Memory B cell (primary cell): ENCODE results near the gene ACY1.
A peak's percentile ranks its signal among the peaks of the same experiment; 100 is the strongest.
"Not testable (repeated sequence)": the region's sequence is repeated elsewhere in the genome, so short reads cannot be mapped to it uniquely, and the experiment has no call there.

Experiments
- ATAC-seq: fragments of 150-1000 bp; cut with Tn5 transposase; 2 replicates; pipeline ENCODE4 v1.10.0; 2021; ENCODE audit warnings: low read depth, mild to moderate bottlenecking, moderate library complexity
- DNase-seq, 2 donors: peaks; one replicate each; pipeline ENCODE4 v3.0.0; 2022; ENCODE audit warnings: low spot score in 2 of 2
- H3K27ac Mint-ChIP-seq: one replicate; pipeline ENCODE4 v1.8.0; 2022; ENCODE audit warnings: mild to moderate bottlenecking, moderate library complexity, mixed read lengths
- H3K27me3 Mint-ChIP-seq: one replicate; pipeline ENCODE4 v1.8.0; 2022; ENCODE audit warnings: mixed read lengths
- H3K36me3 Mint-ChIP-seq: one replicate; pipeline ENCODE4 v1.8.0; 2022; ENCODE audit warnings: mild to moderate bottlenecking, mixed read lengths
- H3K4me1 Mint-ChIP-seq: one replicate; pipeline ENCODE4 v1.8.0; 2022; ENCODE audit warnings: mixed read lengths
- H3K4me3 Mint-ChIP-seq: one replicate; pipeline ENCODE4 v1.8.0; 2022; ENCODE audit warnings: mild to moderate bottlenecking, moderate library complexity, mixed read lengths
- H3K9me3 Mint-ChIP-seq: one replicate; pipeline ENCODE4 v1.8.0; 2022; ENCODE audit warnings: mixed read lengths

The ACY1 gene

GRCh38 chr3:51977446-51978142 is 5.7 kb upstream of the ACY1 start:
- Mint-ChIP-seq H3K9me3 (no peaks in the 10 kb centered on the region), H3K4me1 (peaks cover 24% of the 10 kb centered on the region), H3K27ac (peak overlapping the region; percentile 1), H3K36me3 (no peaks in the 10 kb centered on the region), H3K27me3 (no peaks in the 10 kb centered on the region), H3K4me3 (no peak overlapping the region)
- no peak for DNase-seq
- ATAC-seq = no peak

DNA sequence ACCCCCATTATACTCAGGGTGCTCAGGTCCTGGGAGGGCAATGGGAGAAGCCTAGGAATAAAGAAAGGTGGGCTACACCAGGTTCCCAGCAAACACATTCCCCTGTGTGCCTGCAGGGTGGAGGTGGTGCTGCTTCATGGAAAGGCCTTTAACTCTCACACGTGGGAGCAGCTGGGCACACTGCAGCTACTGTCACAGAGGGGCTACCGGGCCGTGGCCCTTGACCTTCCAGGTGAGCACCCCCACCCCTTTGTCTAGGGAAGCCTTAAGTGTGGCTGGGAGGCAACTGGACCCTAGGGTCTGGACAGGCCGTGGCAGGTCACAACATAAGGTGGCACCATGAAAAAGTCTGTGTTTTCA is 5.2 kb upstream of the ACY1 start:
- no peak overlapping the region for H3K4me3 Mint-ChIP-seq

GRCh38 chr3:51980253-51980652 is 3.1 kb upstream of the ACY1 start:
- no peaks in the 10 kb centered on the region for H3K9me3 Mint-ChIP-seq
- ATAC-seq = no peak
- no peak overlapping the region for H3K4me3 Mint-ChIP-seq
- H3K27ac Mint-ChIP-seq = no peak overlapping the region
- H3K27me3 Mint-ChIP-seq = no peaks in the 10 kb centered on the region
- no peaks in the 10 kb centered on the region for H3K36me3 Mint-ChIP-seq
- peaks cover 27% of the 10 kb centered on the region for H3K4me1 Mint-ChIP-seq
- no peak for DNase-seq

More for the DNA sequence above, 5.2 kb upstream of the ACY1 start:
- DNase-seq = no peak
- H3K4me1 Mint-ChIP-seq = peaks cover 27% of the 10 kb centered on the region
- H3K36me3 Mint-ChIP-seq = no peaks in the 10 kb centered on the region
- no peak for ATAC-seq
- no peaks in the 10 kb centered on the region for H3K9me3 Mint-ChIP-seq
- H3K27ac Mint-ChIP-seq = no peak overlapping the region
- no peaks in the 10 kb centered on the region for H3K27me3 Mint-ChIP-seq

DNA sequence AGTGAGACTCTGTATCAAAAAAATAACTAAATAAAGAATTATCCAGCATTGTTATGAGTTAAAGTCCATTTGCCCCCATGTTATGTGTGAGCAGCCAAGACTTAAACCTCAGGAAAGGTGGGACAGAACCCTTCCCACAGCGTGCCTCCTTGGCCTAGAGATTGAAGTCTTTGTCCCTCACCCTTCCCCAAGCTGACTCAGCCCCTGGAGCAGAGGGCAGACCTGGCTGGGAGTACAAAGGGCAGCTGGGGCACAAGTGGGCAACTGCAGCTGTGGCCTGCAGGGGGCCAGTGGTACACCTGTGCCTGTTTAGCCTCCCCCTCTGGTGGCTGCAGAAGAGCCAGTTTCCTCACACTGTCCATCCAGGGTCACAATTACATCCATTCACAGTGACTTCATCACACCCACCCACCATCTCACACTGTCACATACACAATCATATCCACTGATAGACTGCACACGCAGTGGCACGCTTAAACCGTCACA is 940 bp upstream of the ACY1 start:
- peak overlapping the region; percentile 94 for H3K4me3 Mint-ChIP-seq
- ATAC-seq (peak; percentile 64), DNase-seq (no peak)
- H3K4me1 Mint-ChIP-seq = peaks cover 14% of the 10 kb centered on the region
- no peaks in the 10 kb centered on the region for H3K27me3 Mint-ChIP-seq
- no peaks in the 10 kb centered on the region for H3K36me3 Mint-ChIP-seq
- no peaks in the 10 kb centered on the region for H3K9me3 Mint-ChIP-seq
- H3K27ac Mint-ChIP-seq = peak overlapping the region; percentile 75

DNA sequence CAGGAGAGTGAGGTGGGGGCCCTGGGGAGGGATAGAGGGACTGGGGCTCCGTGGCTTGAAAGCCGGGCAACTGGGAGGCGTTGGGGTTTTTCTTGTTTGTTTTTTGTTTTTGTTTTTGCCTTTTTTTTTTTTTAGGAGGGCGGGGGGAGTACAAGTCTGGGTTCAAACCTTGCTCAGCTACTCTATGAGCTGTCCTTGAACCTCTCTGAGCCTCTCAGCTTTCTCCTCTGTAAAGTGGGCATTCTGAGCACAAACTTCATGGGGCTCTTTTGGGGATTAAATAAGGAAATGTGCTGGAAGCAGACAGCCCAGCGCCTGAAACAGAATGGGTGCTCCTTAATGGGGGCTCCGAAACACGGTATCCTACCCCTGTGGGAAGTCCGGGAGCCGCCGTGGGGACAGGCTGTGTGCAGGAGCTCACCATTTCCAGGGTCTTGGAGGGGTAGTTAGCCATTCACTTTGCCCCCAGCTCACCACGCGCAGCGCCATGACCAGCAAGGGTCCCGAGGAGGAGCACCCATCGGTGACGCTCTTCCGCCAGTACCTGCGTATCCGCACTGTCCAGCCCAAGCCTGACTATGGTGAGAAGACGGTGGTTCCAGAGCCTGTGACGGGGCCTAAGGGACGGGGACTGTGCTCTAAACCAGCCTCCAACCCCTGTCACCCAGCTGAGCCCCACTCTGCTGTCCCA is 388 bp downstream of the ACY1 start:
- ATAC-seq (no peak), DNase-seq (no peak)
- no peaks in the 10 kb centered on the region for H3K36me3 Mint-ChIP-seq
- H3K4me3 Mint-ChIP-seq = peak overlapping the region; percentile 94
- H3K9me3 Mint-ChIP-seq = no peaks in the 10 kb centered on the region
- H3K27me3 Mint-ChIP-seq = no peaks in the 10 kb centered on the region
- peaks cover 18% of the 10 kb centered on the region for H3K4me1 Mint-ChIP-seq
- H3K27ac Mint-ChIP-seq = peak overlapping the region; percentile 75

DNA sequence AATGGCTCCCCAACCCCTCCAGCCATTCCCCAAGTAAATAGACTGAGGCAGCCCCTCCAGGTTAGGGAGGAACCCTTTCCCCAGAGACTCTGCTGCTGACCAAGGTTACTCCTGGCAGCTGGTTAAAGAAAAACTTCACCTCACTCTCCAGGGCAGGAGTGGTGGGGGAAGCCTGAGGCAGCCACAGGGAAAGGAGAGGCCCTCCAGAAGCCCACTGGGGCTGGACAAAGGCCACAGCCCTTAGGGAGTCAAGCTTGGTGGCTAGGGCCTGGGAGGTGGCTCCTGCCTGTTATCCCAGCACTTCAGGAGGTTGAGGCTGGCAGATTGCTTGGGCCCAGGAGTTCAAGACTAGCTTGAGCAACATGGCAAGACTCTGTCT is 923 bp downstream of the ACY1 start:
- H3K27me3 Mint-ChIP-seq = no peaks in the 10 kb centered on the region
- H3K36me3 Mint-ChIP-seq = no peaks in the 10 kb centered on the region
- DNase-seq (no peak), ATAC-seq (no peak)
- H3K27ac Mint-ChIP-seq = no peak overlapping the region
- no peaks in the 10 kb centered on the region for H3K9me3 Mint-ChIP-seq
- H3K4me1 Mint-ChIP-seq = peaks cover 23% of the 10 kb centered on the region
- peak overlapping the region; percentile 94 for H3K4me3 Mint-ChIP-seq

- peak overlapping the region; percentile 35 for H3K4me3 Mint-ChIP-seq
- no peaks in the 10 kb centered on the region for H3K9me3 Mint-ChIP-seq
- DNase-seq = no peak
- no peaks in the 10 kb centered on the region for H3K36me3 Mint-ChIP-seq
- no peaks in the 10 kb centered on the region for H3K27me3 Mint-ChIP-seq
- ATAC-seq = no peak
- H3K4me1 Mint-ChIP-seq = peaks cover 23% of the 10 kb centered on the region
- no peak overlapping the region for H3K27ac Mint-ChIP-seq
Observed at GRCh38 chr3:51985063-51985462, 1.7 kb downstream of the ACY1 start.

DNA sequence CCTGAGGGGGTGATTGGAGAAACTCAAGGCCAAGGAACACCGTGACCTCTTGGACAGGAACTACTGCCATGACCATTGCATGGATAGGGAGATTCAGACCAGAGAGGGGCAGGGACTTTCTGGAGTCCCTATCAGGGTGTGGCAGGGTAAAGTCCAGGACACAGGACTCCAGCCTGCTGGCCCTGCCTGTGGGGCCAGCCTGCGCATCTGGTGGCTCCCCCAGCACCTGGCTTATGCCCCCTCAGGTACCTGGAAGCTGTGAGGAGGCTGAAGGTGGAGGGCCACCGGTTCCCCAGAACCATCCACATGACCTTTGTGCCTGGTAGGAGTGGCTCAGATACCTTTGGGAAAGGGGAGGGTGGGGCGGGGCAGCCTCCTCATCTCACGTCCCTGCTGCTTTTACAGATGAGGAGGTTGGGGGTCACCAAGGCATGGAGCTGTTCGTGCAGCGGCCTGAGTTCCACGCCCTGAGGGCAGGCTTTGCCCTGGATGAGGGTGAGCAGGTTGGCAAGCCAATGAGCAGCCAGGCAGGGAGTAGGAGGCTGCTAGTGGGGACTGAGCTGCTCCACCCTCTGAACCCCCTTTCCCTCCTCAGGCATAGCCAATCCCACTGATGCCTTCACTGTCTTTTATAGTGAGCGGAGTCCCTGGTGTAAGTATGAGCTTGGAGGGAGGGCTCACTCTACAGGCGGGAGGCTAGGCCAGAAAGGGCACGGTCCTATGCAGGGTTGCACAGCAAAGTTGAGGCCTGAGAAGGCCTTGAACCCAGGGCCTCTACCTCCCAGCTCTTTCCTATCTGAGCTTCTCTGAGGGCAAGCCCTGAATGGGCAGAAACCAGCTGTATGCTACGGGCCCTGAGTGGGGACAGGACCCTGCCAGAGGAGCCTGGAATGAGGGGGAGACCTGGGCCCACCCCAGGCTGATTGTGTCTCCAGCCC is 2.9 kb downstream of the ACY1 start:
- Mint-ChIP-seq H3K4me1 (peaks cover 21% of the 10 kb centered on the region), H3K4me3 (no peak overlapping the region), H3K27me3 (no peaks in the 10 kb centered on the region), H3K36me3 (peaks cover under 1% of the 10 kb centered on the region), H3K9me3 (no peaks in the 10 kb centered on the region), H3K27ac (no peak overlapping the region)
- ATAC-seq (no peak), DNase-seq (no peak)

GRCh38 chr3:51987568-51987967 is 4.2 kb downstream of the ACY1 start:
- Mint-ChIP-seq H3K4me1 (peaks cover 17% of the 10 kb centered on the region), H3K4me3 (no peak overlapping the region)

DNA sequence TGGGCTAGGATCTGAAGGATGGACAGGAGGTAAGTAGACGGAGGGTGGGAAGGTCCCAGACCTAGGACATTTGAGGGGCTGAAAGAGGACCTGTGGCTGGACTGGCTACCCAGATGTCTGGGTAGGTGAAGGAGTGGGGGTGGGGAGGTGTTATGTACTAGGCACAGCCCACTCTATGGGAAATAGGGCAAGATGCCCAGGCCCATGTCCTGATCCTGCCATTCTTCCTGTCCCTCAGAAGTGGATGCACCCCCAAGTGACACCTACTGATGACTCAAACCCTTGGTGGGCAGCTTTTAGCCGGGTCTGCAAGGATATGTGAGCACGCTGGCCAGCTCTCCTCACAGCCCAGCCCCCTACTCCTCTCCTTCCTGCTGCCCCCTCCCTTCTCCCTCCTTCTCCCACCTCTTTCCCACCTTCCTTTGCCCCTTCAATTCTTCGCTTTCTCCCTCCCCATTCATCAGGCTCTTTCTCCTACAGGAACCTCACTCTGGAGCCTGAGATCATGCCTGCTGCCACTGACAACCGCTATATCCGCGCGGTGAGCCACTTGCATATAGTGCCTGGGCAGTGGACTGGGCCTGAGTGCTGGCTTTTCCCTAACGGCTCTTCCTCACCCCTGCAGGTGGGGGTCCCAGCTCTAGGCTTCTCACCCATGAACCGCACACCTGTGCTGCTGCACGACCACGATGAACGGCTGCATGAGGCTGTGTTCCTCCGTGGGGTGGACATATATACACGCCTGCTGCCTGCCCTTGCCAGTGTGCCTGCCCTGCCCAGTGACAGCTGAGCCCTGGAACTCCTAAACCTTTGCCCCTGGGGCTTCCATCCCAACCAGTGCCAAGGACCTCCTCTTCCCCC is 5.2 kb downstream of the ACY1 start:
- Mint-ChIP-seq H3K9me3 (no peaks in the 10 kb centered on the region), H3K27me3 (no peaks in the 10 kb centered on the region), H3K4me3 (no peak overlapping the region), H3K4me1 (peaks cover 14% of the 10 kb centered on the region), H3K36me3 (peaks cover 4% of the 10 kb centered on the region), H3K27ac (peak overlapping the region; percentile 52)
- ATAC-seq = no peak
- no peak for DNase-seq

More at GRCh38 chr3:51987568-51987967, 4.2 kb downstream of the ACY1 start:
- Mint-ChIP-seq H3K27me3 (no peaks in the 10 kb centered on the region), H3K9me3 (no peaks in the 10 kb centered on the region), H3K27ac (no peak overlapping the region), H3K36me3 (peaks cover 4% of the 10 kb centered on the region)
- ATAC-seq = no peak
- no peak for DNase-seq

DNA sequence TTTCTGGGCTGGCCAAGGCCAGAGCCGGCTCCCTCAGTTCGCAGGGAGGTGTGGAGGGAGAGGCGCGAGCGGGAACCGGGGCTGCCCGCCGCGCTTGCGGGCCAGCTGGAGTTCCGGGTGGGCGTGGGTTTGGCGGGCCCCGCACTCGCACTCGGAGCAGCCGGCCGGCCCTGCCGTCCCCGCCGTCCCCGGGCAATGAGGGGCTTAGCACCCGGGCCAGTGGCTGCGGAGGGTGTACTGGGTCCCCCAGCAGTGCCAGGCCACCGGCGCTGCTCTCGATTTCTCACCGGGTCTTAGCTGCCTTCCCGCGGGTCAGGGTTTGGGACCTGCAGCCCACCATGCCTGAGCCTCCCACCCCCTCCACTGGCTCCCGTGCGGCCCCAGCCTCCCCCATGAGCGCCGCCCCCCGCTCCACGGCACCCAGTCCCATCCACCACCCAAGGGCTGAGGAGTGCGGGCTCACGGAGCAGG is 7.2 kb downstream of the ACY1 start:
- H3K4me1 Mint-ChIP-seq = peaks cover 22% of the 10 kb centered on the region
- peaks cover 13% of the 10 kb centered on the region for H3K36me3 Mint-ChIP-seq
- not testable (repeated sequence) for DNase-seq, ATAC-seq, H3K9me3 Mint-ChIP-seq, H3K4me3 Mint-ChIP-seq, H3K27ac Mint-ChIP-seq, H3K27me3 Mint-ChIP-seq

DNA sequence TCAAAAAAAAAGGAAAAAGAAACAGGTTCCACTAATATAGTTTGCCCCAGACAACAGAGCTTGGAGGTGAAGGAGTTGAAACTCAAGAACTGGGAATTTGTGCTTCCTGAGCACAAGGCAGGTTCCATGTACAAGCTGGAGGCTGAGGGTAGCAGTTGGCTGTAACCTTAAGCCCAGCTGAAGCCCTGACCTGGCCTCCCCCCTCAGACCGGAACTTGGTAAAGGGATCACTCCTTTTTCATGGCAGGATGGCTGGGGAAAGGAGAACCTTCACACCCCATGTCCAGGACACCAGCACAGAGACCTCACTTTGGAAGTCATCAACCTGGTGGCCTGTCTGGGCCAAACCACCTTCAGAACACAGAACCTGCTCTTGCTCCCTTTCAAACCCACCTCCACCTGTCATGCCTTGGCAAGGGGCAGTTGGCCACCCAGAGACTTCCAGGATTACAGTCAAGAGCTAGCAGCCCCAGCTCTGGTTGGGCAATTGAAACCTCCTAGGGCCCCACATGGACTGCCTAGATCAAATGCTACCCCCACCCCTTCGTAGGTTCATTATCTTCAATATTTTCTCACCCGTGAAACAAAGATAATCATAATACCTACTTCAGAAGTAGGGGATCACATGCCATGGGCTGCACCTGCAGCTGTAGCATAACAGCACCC is 8.8 kb downstream of the ACY1 start:
- Mint-ChIP-seq H3K27ac (no peak overlapping the region), H3K9me3 (no peaks in the 10 kb centered on the region), H3K36me3 (peaks cover 15% of the 10 kb centered on the region), H3K4me3 (no peak overlapping the region), H3K27me3 (no peaks in the 10 kb centered on the region), H3K4me1 (peaks cover 26% of the 10 kb centered on the region)
- DNase-seq (no peak), ATAC-seq (no peak)

DNA sequence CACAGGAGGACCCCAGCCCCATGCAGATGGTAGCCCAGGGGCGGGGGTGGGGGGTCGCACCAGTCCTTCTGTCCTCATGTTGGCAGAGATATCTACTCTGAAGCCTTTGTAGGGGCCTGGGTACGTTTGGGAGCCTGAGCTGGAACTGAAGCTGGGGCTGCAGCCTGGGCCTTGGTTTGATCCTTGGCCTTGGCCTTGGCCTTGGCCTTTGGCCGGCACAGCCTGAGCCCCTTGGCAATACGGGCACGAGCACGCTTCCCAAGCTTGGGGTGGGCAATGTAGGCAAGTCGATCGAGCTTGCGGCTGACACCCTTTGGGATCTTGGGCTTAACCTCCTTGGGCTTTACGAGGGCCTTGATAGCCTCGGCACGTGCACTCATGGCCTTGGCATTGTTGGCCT is 10.3 kb downstream of the ACY1 start:
- not testable (repeated sequence) for H3K27me3 Mint-ChIP-seq, H3K4me3 Mint-ChIP-seq, ATAC-seq, H3K9me3 Mint-ChIP-seq, DNase-seq
- peaks cover 15% of the 10 kb centered on the region for H3K36me3 Mint-ChIP-seq
- peaks cover 23% of the 10 kb centered on the region for H3K4me1 Mint-ChIP-seq
- H3K27ac Mint-ChIP-seq = peak overlapping the region; percentile 99
